Dermis blood vessel endothelial cell (primary cell): Measurements from ENCODE around the gene TMEM225B. TPM values are rescaled to one million over a fixed set of nuclear protein-coding genes. Genes with fewer than 3 reads are reported as not detected.
"Not testable (repeated sequence)": the region's sequence is repeated elsewhere in the genome, so short reads cannot be mapped to it uniquely, and the experiment has no call there.

Source experiments
- DNase-seq: peaks from one replicate; pipeline ENCODE4 v3.0.0; 2010
- total RNA-seq: library from RNA; depleted of rRNA; stranded (reverse); fragments of >200 nt; gene quantifications from 2 replicates; pipeline ENCODE4 v1.2.3, GENCODE V29; 2014

Gene TMEM225B
- total RNA-seq, 1 donor from 2014 or later: 0.17 TPM

- DNase-seq: peak; percentile 51
Observed at GRCh38 chr7:99579956-99580777, 17.9 kb upstream of the TMEM225B start.

DNA sequence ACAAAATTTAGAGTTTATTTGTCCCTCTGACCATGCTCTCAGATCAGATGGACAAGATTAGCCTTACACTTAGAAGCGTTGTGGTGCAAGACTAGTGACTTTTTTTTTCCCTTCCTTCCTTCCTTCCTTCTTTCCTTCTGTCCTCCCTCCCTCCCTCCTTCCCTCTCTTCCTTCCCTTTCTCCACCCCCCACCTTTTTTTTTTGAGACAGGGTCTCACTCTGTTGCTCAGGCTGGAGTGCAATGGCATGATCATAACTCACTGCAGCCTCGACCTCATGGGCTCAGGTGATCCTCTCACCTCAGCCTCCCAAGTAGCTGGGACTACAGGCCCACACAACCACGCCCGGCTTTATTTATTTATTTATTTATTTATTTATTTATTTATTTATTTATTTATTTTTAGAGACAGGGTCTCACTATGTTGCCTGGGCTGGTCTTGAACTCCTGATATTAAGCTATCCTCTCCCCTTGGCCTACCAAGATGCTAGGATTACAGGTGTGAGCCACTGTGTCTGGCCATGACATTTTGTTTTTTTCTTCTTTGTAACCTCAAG lies 17.2 kb upstream of the TMEM225B start:
- not testable (repeated sequence) for DNase-seq

GRCh38 chr7:99588868-99589267 lies 9.2 kb upstream of the TMEM225B start:
- DNase-seq: no peak

GRCh38 chr7:99594948-99595745 lies 2.9 kb upstream of the TMEM225B start:
- DNase-seq: no peak

GRCh38 chr7:99596408-99596955 lies 1.6 kb upstream of the TMEM225B start:
- no peak for DNase-seq

DNA sequence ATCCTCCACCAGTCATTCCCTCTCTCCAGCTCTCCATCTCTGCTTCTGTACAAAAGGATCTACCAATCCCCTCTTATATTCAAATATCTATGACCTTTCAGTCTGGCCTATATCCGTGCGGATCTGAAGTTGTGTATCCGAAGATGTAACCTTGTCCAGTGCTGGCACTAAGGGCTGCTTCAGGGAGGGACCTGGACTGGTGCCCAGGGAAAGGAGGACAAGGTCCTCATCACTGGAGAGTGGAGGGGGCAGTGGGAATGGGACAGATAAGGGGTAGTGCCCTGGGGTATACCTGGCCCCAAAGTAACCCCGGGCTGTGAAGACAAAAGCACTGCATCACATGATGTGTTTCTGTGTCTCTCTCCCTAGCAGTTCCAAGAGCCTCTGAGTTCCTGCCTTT lies 1.8 kb downstream of the TMEM225B start:
- DNase-seq: no peak

DNA sequence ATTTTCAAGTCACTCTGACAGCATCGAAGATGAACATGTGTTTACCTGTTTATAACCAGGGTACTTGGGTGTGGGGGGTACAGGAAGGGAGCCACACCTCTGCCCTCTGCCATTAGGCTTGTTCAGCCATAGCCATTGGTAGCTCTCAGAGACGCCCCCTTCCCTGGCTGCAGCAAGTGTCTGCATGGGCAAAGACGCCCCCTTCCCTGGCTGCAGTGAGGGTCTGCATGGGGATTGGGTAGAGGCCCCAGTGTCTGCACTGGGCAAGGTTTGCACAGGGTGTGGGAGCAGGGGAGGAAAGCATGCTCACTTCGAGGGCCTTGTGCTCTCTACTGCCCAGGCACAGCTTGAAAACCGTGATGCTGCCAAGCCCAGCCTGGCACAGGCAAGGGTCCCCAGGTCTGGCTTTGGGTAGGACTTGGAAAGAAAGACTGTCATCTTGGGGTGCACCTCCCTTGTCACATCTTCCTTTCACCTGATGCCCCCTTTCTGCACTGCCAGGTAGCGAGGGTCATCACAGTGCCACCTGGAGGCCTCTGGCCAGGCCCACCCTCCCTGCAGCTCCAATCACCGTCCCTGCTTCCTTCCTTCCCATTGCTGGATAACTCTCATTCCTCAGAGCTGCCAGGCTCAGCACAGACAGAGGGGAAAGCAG lies 3.7 kb downstream of the TMEM225B start:
- DNase-seq: no peak

- no peak for DNase-seq
Observed at GRCh38 chr7:99605527-99605926, 7.5 kb downstream of the TMEM225B start.

DNA sequence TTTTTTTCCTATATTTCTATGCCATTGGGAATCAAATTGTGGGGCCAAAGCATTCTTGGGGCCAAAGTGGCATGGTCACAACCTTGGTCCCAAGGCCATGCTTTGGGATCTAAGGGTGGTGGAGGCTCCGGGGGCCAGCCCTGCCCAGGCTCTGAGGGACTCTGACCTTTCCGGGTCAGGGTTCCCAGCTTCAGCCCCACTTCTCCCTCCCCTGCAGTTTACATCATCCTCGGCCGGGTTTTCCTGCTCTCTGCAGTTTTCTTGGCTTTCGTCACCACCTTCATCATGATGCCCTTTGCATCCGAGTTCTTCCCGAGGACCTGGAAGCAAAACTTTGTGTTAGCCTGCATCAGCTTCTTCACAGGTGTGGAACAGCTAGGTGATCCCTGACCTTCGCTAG lies 8.5 kb downstream of the TMEM225B start:
- DNase-seq: no peak

DNA sequence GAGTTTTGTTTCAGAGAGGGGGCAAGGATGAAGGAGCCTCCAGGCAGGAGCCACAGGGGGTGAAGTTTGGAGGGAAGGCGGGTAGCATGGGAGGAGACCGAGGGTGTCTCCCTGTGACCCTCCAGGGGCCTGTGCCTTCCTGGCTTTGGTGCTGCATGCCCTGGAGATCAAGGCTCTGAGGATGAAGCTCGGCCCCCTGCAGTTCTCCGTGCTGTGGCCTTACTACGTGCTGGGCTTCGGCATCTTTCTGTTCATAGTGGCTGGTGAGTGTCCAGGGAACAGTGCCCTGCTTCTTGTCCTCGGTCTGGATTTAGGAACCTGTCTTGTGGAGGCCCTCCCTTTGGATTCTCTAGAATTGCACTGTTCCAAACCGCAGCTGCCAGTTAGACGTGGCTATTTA lies 9.5 kb downstream of the TMEM225B start:
- DNase-seq: no peak

GRCh38 chr7:99614495-99614894 lies 16.4 kb downstream of the TMEM225B start:
- no peak for DNase-seq

- DNase-seq: no peak
Observed at GRCh38 chr7:99615989-99616358, 17.9 kb downstream of the TMEM225B start.

DNA sequence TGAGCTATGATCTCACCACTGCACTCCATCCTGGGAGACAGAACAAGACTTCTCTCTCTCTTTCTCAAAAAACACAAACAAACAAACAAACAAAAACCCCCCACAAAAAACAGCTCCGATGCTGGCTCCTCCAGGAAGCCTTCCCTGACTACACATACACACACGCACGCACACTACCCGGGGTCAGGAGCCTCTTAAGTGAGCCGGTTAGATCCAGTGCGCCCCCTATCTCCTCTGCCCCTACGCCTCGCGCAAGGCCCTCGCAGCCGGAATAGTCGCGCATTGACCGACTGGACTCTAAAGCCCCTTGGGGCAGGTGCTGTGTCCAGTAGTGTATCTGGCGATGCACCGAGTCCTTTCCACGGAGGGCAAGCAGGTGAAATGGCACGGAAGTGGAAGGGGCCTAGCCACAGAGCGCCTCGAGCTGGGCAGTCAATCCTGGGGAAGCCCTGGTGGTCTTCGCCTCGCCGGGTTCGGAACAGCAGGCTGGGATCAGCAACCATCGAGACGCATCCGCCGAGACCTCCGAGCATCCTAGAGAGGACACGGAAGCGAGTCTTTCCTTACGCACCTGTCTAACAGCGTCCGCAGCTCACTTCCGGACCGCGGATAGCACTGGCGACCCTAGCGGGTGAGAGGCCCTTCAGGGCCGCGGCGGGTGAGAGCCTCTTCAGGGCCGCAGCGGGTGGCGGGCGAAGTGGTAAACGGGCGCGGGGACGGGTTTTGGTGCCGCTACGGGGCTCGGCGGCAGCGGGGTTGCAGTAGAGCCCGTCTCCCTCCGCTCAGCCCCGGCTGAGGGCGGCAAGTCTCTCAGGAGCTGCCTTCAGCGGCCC lies 18.5 kb downstream of the TMEM225B start, which contains the start of gene ZSCAN25:
Gene ZSCAN25, plus strand, starts transcription at position 588 of the 833 bp plus-strand sequence. CDS start 2,661 bp downstream, outside the sequence.
- DNase-seq: peak; percentile 96

- no peak for DNase-seq
Observed at GRCh38 chr7:99617192-99617781, 19.2 kb downstream of the TMEM225B start.

DNA sequence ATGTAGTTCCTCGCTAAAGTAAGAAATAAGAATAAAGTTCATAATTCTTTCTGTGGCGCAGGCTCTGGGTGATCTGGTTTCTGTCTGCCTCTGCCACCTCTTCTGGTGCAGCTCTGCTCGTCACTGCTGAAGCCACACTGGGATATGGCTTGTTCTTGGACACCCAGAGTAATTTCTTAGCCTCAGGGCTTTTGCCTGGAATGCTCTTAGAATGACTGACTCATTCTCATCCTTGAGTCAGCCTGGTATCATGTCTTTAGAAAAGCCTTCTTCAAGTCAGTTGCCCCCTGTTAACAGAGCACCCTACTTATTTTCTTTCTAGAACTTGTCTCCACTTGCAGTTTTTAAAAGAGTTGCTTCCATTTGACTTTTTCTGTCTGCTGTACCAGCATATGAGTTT lies 20.7 kb downstream of the TMEM225B start:
- no peak for DNase-seq

DNA sequence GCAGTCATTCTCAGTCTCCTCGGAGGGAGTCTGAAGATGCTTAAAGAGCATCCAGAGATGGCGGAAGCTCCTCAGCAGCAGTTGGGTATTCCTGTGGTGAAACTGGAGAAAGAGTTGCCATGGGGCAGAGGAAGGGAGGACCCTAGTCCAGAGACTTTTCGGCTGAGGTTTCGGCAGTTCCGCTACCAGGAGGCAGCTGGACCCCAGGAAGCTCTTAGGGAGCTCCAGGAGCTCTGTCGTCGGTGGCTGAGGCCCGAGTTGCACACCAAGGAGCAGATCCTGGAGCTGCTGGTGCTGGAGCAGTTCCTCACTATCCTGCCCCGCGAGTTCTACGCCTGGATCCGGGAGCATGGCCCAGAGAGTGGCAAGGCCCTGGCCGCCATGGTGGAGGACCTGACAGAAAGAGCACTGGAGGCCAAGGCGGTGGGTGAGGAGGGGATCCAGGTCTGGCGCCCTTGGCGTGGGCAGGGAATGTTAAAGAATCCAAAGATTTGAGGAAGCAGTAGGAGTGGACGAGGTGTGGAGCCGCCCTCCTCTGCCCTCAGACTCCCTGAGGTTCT lies 21.6 kb downstream of the TMEM225B start:
- DNase-seq: no peak

DNA sequence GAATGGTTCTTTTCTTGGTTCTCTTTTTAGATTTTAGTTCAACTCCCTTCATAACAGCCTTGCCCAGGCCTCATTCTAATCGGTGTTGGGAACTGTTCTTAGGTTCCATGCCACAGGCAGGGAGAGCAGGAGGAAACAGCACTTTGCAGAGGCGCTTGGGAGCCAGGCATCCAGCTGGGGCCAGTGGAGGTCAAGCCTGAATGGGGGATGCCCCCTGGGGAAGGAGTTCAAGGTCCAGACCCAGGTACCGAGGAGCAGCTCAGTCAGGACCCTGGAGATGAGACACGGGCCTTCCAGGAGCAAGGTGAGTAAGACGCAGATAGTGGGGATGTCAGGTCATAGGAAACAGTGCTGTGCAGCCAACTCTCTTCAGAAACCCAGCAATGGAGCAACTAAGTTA lies 23.2 kb downstream of the TMEM225B start:
- DNase-seq: no peak

GRCh38 chr7:99622596-99622995 lies 24.5 kb downstream of the TMEM225B start:
- no peak for DNase-seq

DNA sequence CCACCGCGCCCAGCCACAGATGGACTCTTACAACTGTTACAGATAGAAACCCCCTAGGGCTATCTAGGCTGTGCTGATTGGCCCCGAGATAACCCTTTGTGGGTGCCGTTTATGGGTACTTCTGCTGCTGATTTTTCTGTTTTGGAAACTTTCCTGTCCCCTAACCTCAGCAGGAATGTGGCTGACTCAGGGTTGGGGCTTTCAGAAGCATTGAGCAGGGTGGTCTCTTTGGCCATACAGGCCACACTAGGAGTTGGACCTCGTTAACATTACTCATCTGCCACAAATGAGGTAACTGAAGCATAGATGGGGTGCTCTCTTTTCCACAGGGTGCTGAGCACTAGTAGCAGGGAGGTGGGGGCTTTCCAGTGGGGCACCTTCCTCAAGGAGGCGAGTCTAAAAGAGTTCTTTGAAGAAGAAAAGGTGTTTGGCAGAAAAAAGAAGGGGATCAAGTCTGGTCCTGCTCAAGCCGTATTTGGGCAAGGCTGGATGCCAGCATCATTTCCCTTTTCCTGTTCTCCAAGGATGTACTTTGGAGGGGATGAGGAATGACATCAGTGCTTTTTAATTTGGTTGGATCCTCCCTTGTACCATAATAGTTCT lies 25.1 kb downstream of the TMEM225B start:
- DNase-seq: peak; percentile 5

DNA sequence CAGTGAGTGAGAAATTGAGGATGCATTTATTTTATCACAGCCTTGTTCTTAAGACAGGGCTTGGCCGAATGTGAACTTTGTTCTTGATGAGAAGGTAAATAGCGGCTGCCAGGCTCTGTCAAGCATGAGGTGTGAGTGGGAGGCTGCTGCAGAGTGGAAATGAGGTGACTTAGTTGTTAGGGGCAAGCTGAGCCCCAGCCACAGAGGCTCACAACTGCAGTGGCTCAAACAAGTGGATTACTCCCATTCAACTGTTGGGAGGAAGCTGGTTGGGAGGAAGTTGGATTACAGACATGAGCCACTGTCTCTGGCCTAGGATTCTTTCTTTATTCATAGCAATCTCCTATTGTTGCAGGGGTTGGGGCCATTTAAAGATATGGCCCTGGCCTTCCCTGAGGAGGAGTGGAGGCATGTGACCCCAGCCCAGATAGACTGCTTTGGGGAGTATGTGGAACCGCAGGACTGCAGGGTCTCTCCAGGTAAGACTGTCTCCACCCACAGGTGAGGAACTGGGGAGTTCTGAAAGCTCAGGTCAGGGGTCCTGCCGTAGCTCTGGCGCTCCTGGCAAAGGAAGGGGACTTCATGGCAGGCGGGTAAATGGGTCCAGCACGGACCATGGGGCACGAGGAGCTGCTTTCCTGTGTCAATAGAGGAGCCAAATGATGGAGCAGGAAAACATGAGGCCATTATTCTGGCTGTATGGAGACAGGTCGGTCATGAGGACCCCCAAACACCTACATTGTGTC lies 25.8 kb downstream of the TMEM225B start:
- DNase-seq: no peak
